Heart right ventricle (tissue), 16 donors: Measurements from ENCODE around the gene TRIAP1. TPM values are rescaled to one million over a fixed set of nuclear protein-coding genes. Genes with fewer than 3 reads are reported as not detected.

ENCODE experiments used
- ATAC-seq, 8 donors: fragments of 200-7000 bp; cut with Tn5 transposase; one replicate each; pipeline ENCODE4 v1.9.1; 2020; ENCODE audit warnings: mild to moderate bottlenecking in 8 of 8, moderate library complexity in 8 of 8, moderate number of reproducible peaks in 1 of 8
- DNase-seq, 2 donors: peaks; one replicate each; pipeline ENCODE4 v3.0.0-alpha.2; 2020
- H3K27ac ChIP-seq, 10 donors: fragments of 200-600 bp; sonication (generic) in 2 of 10; one replicate each; pipeline versions ENCODE4 v1.5.0 to v1.8.0; 2020 to 2022; ENCODE audit warnings: mild to moderate bottlenecking in 3 of 10
- H3K27me3 ChIP-seq, 7 donors: fragments of 200-600 bp; one replicate each; pipeline ENCODE4 v1.8.0; 2021 to 2022; ENCODE audit warnings: mild to moderate bottlenecking in 2 of 7
- H3K36me3 ChIP-seq, 9 donors: fragments of 200-600 bp; sonication (generic) in 1 of 9; one replicate each; pipeline versions ENCODE4 v1.5.0 to v1.8.0; 2020 to 2022; ENCODE audit warnings: mild to moderate bottlenecking in 2 of 9
- H3K4me1 ChIP-seq, 9 donors: fragments of 200-600 bp; sonication (generic) in 1 of 9; one replicate each; pipeline versions ENCODE4 v1.5.0 to v1.8.0; 2020 to 2022; ENCODE audit warnings: mild to moderate bottlenecking in 4 of 9
- H3K4me3 ChIP-seq, 10 donors: fragments of 200-600 bp; sonication (generic) in 2 of 10; one replicate each; pipeline versions ENCODE4 v1.5.0 to v1.8.0; 2020 to 2022; ENCODE audit warnings: mild to moderate bottlenecking in 7 of 10, moderate library complexity in 2 of 10
- H3K9me3 ChIP-seq, 11 donors: fragments of 200-600 bp in 10 of 11; sonication (generic) in 2 of 11; one replicate each; pipeline versions ENCODE4 v1.5.0 to v1.8.0; 2013 to 2022; ENCODE audit warnings: mild to moderate bottlenecking in 2 of 11, control low read depth in 1 of 11, moderate library complexity in 1 of 11
- CTCF ChIP-seq, 9 donors: fragments of 200-600 bp; sonication (generic) in 2 of 9; IDR thresholded peaks; one replicate each; pipeline versions ENCODE4 v1.5.0 to v1.8.0; 2021 to 2022; ENCODE audit warnings: antibody characterized with exemption in 9 of 9, mild to moderate bottlenecking in 5 of 9, moderate library complexity in 1 of 9
- WGBS, 2 donors: extraction: QIAGEN DNeasy Blood & Tissue Kit; methylation state at CpG; one replicate each; pipeline ENCODE4 v1.1.7; 2013; ENCODE audit warnings: inconsistent platforms in 1 of 2; 5-methylcytosine and 5-hydroxymethylcytosine counted together
- intact Hi-C, 10 donors: fragments of 100-400 bp; cut with DNase I; formaldehyde crosslinking; loops; one replicate each; pipeline versions ENCODE4 v1.11.1 to v1.14.2; 2022
- polyA plus RNA-seq, 2 donors: library from polyadenylated mRNA; stranded (reverse); fragments of 200-250 nt; gene quantifications; one replicate each; pipeline ENCODE4 v1.2.3, GENCODE V29; 2013
- total RNA-seq, 10 donors: library from RNA; stranded (reverse); fragmentation: NEBNext Ultra II Directional in 3 of 10; extraction: Animal tissue kit (Norgen Biotek cat#: 25700) in 3 of 10; gene quantifications; one replicate each; pipeline versions ENCODE4 v1.2.1 to v1.2.4, GENCODE V29; 2021 to 2023
- donor health status: Arrhythmogenic right ventricular cardiomyopathy.
- donor health status: ischemic (EF 13 %, LVEDD 7.1; RV severe dilation, severe dysfunction).
- donor health status: healthy with polysubstance abuse.
- donor health status: DM: no; HTN: yes; CAD: no.
- donor health status: DM: no; HTN: no; CAD: no.
- donor health status: ischemic (EF 25% LVEDD 6.9; RV normal size, moderate dysfunction).
- donor health status: ischemic (EF 25% LVEDD 5.7; RV mildly dilated, moderate dysfunction).
- donor health status: healthy.
- donor health status: DM: yes; HTN: yes; CAD: no.
- donor health status: Ischemic cardiomyopathy.
- donor health status: ischemic (EF 35%, LVEDD 5.7; RV mildly dilated, moderate dysfunction).
- donor health status: nonischemic (EF 11% LVEDD 7.7; RV severe dilation, severe dysfunction).
- donor health status: DM: yes; HTN: yes; CAD: no.
- donor health status: PGD.
- donor health status: ischemic (EF 29% LVEDD 5.4; RV normal size, mild dysfunction).
- donor health status: nonischemic (EF 23%, LVEDD 6.1; RV moderate dilation, normal function).

Gene TRIAP1
- total and polyA plus RNA-seq, 12 donors, result 10.1 to 28.9 (median 13.0) TPM

GRCh38 chr12:120472521-120472920 lies 26.3 kb upstream of the TRIAP1 start:
- no peak for ATAC-seq
- Histone ChIP-seq H3K36me3 (peaks cover 0 to 3% (median 0%) of the 10 kb centered on the region in 9 donors), H3K27ac (no peak overlapping the region), H3K4me3 (no peak overlapping the region), H3K9me3 (no peaks in the 10 kb centered on the region), H3K27me3 (no peaks in the 10 kb centered on the region), H3K4me1 (peaks cover 2 to 52% (median 19%) of the 10 kb centered on the region in 9 donors)
- TF ChIP-seq CTCF (IDR thresholded peaks at IDR 0.05), result no peak
- intact Hi-C loops, result no loop called here
- DNase-seq, result no peak

GRCh38 chr12:120470150-120470784 lies 24.1 kb upstream of the TRIAP1 start:
- H3K27me3 ChIP-seq, result no peaks in the 10 kb centered on the region
- no peaks in the 10 kb centered on the region for H3K9me3 ChIP-seq
- peaks cover 0 to 26% (median 4%) of the 10 kb centered on the region in 9 donors for H3K36me3 ChIP-seq
- peak overlapping the region in 9 of 10 donors; percentile 87 to 97 (median 95) for H3K27ac ChIP-seq
- WGBS, 2 donors, result 66 to 68% methylated on average over 26 of the region's 26 CpGs
- peak in 7 of 8 donors; percentile 14 to 47 (median 25) for ATAC-seq
- peaks cover 2 to 60% (median 36%) of the 10 kb centered on the region in 9 donors for H3K4me1 ChIP-seq
- peak overlapping the region; percentile 43 to 99 (median 91) for H3K4me3 ChIP-seq
- no peak for DNase-seq
- no peak for TF ChIP-seq CTCF (IDR thresholded peaks at IDR 0.05)
- intact Hi-C loops, result no loop called here

GRCh38 chr12:120469450-120470149 lies 23.4 kb upstream of the TRIAP1 start, which contains the start of gene SRSF9:
TSS of gene SRSF9 (minus strand) at chr12:120469748. CDS start at chr12:120469609, 139 bp downstream.
- H3K4me3 ChIP-seq, result peak within 1 kb of the TSS; percentile 70 to 99 (median 92)
- peaks cover 2 to 56% (median 36%) of the 10 kb centered on the region in 9 donors for H3K4me1 ChIP-seq
- intact Hi-C loops, result no loop called here
- DNase-seq, result peak; percentile 95 to 98
- no peaks in the 10 kb centered on the region for H3K9me3 ChIP-seq
- peak; percentile 92 to 98 (median 98) for ATAC-seq
- H3K36me3 ChIP-seq, result peaks cover 0 to 32% (median 11%) of the 10 kb centered on the region in 9 donors
- peak within 1 kb of the TSS; percentile 70 to 97 (median 95) for H3K27ac ChIP-seq
- WGBS, 2 donors, result 0% methylated on average over 88 of the region's 88 CpGs
- TF ChIP-seq CTCF (IDR thresholded peaks at IDR 0.05), result peak; percentile 86 to 99 (median 96)
- no peaks in the 10 kb centered on the region for H3K27me3 ChIP-seq

GRCh38 chr12:120468821-120469449 lies 22.8 kb upstream of the TRIAP1 start:
- peak overlapping the region; percentile 70 to 97 (median 95) for H3K27ac ChIP-seq
- WGBS, 2 donors, result 1% methylated on average over 48 to 57 of the region's 57 CpGs
- intact Hi-C loops, result no loop called here
- no peaks in the 10 kb centered on the region for H3K27me3 ChIP-seq
- no peaks in the 10 kb centered on the region for H3K9me3 ChIP-seq
- peaks cover 2 to 52% (median 36%) of the 10 kb centered on the region in 9 donors for H3K4me1 ChIP-seq
- ATAC-seq, result peak; percentile 31 to 59 (median 46)
- no peak for TF ChIP-seq CTCF (IDR thresholded peaks at IDR 0.05)
- H3K4me3 ChIP-seq, result peak overlapping the region; percentile 70 to 99 (median 92)
- DNase-seq, result peak; percentile 44 to 49
- peaks cover 0 to 39% (median 17%) of the 10 kb centered on the region in 9 donors for H3K36me3 ChIP-seq
